HG03457 (cell line): ENCODE measurements around the gene ST6GALNAC3.

ENCODE experiments used
- ATAC-seq: cut with Tn5 transposase; IDR thresholded peaks from one replicate; pipeline ENCODE4 v1.9.1; 2021; ENCODE audit warnings: moderate number of reproducible peaks; ENCODE audit not compliant: unreplicated experiment

The ST6GALNAC3 gene

DNA sequence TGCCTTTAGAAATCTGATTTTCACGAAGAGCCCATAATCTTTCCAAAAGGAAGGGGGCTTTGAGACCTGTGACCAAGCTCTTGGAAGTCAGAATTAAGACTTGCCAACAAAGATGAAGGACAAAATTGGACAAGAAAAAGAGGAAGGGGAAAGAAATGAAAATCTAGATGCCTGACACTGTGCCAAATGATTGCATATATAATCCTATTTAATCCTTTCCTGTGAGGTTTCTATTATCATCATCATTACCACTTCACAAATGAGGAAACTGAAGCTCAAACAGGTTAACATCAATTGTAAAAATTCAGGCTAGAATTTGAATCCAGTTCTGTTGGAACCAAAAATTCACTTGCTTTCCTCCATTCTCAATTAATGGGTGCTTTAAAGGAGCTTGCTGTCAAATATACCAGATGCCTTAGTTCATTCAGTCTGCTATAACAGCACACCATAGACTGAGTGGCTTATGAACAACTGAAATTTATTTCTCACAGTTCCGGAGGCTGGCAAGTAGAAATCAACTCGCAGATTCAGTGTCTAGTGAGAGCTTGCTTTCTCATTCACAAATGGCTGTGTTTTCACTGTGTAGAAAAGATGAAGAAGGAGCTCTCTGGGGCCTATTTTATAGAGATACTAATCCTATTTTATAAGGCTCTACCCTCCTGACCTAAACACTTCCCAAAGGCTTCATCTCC lies 595.2 kb downstream of the ST6GALNAC3 start:
- no peak for ATAC-seq

- no peak for ATAC-seq
These were observed 600.2 kb downstream of the ST6GALNAC3 start for GRCh38 chr1:76674689-76675210.

DNA sequence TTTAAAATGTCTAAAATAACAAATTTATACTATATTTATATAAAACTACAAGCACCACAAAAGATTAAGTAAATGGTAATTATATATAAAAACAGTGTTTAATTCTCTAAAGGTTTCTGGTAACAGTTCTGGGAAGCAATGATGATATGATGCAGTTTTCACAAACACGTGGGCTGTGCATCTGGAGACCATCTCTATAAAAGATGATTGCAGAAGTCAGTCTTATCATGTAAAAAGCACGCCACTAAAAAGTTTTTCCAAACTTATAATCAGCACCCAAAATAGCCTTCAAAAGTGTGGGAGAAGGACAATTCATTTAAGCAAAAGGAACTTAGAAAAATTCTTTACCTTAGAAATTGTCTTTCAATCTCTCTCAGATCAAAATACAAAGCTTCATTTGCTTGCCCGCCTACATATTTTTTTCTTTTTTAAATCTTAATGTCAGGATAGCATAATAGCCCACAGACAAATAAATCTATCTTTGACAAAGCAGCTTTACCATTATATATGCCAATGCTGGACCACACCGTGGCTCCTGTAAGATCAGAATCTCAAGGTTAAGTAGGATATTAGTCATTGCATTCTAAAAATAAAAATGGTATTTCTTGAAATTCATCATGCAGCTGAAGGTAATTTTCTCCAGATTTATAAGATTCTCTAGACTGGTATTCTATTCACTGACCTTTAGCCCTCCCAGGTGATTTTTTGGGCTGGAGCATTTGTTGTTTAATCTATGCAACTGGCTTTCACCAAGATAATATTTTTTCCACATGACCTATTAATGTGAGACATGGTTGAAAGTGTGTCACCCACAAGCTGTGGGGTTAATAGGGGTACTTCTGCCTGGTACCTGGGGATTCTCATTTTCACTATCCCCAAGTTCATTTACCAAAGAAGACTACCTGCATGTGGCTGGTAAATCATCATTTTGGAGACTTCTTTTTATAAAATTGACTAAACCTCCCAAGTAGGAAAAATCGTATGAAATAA lies 603.2 kb downstream of the ST6GALNAC3 start:
- ATAC-seq = no peak

GRCh38 chr1:76679534-76680152 lies 605.1 kb downstream of the ST6GALNAC3 start:
- no peak for ATAC-seq

DNA sequence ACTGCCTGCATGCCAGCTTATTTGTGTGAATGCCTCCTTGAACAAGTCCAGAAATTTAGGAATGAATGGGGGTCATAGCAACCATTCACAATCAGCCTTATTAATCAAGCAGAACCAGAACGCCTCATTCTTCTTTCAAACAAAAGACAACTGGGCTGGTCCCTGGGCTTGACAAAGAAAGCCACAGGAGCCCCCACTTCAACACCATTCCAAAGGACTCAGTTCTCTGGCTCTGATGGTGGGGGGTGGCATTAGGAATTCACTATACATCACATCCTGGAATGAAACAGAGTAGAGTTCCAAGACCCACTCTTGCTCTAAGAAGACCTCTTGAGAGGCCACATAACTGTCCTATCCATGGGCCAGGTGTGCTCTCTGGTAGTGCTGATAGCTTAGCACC lies 606.1 kb downstream of the ST6GALNAC3 start:
- ATAC-seq = no peak

- no peak for ATAC-seq
These were observed 607.6 kb downstream of the ST6GALNAC3 start for GRCh38 chr1:76682138-76682537.
